ENCODE results near the gene ARPC2. TPM values are rescaled to one million over a fixed set of nuclear protein-coding genes. Genes with fewer than 3 reads are reported as not detected.

ARPC2 gene
- total and polyA plus RNA-seq, 2 of the 13 experiments (the other 11 are each of a cell fraction or from before 2014, with no cell fraction given), result 168 to 303 TPM

GRCh38 chr2:218292048-218293014 lies 75.3 kb downstream of the ARPC2 start, which contains the start of gene TMBIM1 (continued):
- TF ChIP-seq TRIM22 (IDR thresholded peaks at IDR 0.05), result no peak
- TF ChIP-seq FUBP1 (CRISPR knock-in tag; IDR thresholded peaks at IDR 0.05; ENCODE audit: borderline replicate concordance), result no peak
- no peak for TF ChIP-seq ZSCAN5A (CRISPR knock-in tag; IDR thresholded peaks at IDR 0.05; ENCODE audit: borderline replicate concordance)
- TF ChIP-seq, protein P1, sequence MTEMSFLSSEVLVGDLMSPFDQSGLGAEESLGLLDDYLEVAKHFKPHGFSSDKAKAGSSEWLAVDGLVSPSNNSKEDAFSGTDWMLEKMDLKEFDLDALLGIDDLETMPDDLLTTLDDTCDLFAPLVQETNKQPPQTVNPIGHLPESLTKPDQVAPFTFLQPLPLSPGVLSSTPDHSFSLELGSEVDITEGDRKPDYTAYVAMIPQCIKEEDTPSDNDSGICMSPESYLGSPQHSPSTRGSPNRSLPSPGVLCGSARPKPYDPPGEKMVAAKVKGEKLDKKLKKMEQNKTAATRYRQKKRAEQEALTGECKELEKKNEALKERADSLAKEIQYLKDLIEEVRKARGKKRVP (CRISPR knock-in tag; IDR thresholded peaks at IDR 0.05), result no peak; a peak in 1 of 4 replicates
- TF ChIP-seq MTA3 (CRISPR knock-in tag; IDR thresholded peaks at IDR 0.05), result no peak
- TF ChIP-seq XRCC5 (optimal IDR thresholded peaks at IDR 0.05; ENCODE audit: low read length), result peak; percentile 78
- TF ChIP-seq ZFP36L2 (CRISPR knock-in tag; IDR thresholded peaks at IDR 0.05), result no peak
- TF ChIP-seq, protein P2, sequence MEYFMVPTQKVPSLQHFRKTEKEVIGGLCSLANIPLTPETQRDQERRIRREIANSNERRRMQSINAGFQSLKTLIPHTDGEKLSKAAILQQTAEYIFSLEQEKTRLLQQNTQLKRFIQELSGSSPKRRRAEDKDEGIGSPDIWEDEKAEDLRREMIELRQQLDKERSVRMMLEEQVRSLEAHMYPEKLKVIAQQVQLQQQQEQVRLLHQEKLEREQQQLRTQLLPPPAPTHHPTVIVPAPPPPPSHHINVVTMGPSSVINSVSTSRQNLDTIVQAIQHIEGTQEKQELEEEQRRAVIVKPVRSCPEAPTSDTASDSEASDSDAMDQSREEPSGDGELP (IDR thresholded peaks at IDR 0.05; ENCODE audit: borderline replicate concordance, low read depth), result peak; percentile 67; the same call in 1 of the 2 replicates
- TF ChIP-seq ZNF460 (CRISPR knock-in tag; IDR thresholded peaks at IDR 0.05; ENCODE audit: borderline replicate concordance), result no peak
- TF ChIP-seq KAT8 (CRISPR knock-in tag; IDR thresholded peaks at IDR 0.05), result peak; percentile 61; the same call in 1 of the 2 replicates
- TF ChIP-seq, protein P3, sequence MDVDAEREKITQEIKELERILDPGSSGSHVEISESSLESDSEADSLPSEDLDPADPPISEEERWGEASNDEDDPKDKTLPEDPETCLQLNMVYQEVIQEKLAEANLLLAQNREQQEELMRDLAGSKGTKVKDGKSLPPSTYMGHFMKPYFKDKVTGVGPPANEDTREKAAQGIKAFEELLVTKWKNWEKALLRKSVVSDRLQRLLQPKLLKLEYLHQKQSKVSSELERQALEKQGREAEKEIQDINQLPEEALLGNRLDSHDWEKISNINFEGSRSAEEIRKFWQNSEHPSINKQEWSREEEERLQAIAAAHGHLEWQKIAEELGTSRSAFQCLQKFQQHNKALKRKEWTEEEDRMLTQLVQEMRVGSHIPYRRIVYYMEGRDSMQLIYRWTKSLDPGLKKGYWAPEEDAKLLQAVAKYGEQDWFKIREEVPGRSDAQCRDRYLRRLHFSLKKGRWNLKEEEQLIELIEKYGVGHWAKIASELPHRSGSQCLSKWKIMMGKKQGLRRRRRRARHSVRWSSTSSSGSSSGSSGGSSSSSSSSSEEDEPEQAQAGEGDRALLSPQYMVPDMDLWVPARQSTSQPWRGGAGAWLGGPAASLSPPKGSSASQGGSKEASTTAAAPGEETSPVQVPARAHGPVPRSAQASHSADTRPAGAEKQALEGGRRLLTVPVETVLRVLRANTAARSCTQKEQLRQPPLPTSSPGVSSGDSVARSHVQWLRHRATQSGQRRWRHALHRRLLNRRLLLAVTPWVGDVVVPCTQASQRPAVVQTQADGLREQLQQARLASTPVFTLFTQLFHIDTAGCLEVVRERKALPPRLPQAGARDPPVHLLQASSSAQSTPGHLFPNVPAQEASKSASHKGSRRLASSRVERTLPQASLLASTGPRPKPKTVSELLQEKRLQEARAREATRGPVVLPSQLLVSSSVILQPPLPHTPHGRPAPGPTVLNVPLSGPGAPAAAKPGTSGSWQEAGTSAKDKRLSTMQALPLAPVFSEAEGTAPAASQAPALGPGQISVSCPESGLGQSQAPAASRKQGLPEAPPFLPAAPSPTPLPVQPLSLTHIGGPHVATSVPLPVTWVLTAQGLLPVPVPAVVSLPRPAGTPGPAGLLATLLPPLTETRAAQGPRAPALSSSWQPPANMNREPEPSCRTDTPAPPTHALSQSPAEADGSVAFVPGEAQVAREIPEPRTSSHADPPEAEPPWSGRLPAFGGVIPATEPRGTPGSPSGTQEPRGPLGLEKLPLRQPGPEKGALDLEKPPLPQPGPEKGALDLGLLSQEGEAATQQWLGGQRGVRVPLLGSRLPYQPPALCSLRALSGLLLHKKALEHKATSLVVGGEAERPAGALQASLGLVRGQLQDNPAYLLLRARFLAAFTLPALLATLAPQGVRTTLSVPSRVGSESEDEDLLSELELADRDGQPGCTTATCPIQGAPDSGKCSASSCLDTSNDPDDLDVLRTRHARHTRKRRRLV (CRISPR knock-in tag; IDR thresholded peaks at IDR 0.05), result no peak
- TF ChIP-seq ZNF720 (CRISPR knock-in tag; IDR thresholded peaks at IDR 0.05), result no peak
- TF ChIP-seq FOXP1 (IDR thresholded peaks at IDR 0.05), result no peak
- no peak for TF ChIP-seq FOXP1 (CRISPR knock-in tag; IDR thresholded peaks at IDR 0.05)
- no peak for TF ChIP-seq ZNF30 (CRISPR knock-in tag; IDR thresholded peaks at IDR 0.05)
- TF ChIP-seq SP2 (CRISPR knock-in tag; IDR thresholded peaks at IDR 0.05), result no peak
- no peak for TF ChIP-seq PAX8 (CRISPR knock-in tag; IDR thresholded peaks at IDR 0.05; ENCODE audit: borderline replicate concordance)
